Measurements from ENCODE around the gene THSD4.

DNA sequence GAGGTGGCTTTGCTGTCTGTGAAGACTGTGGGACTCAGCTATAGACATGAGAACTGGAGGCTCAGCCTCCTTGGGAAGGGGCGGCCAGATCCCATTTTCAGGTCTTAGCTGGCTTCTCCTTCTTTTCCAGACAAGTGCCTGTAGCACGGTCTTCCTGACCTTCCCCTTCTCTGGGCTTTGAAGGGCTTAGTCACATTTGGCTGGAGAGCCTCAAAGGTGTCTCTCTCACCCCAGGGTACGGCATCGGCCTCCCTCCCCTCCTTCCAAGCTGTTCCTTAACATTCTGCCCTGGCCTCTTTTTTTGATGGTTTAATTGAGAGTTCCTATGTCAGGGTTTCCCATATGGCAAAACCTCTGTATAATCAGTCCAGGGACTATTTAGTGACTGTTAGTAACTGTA lies 242.7 kb downstream of the THSD4 start:
- TF ChIP-seq POLR2AphosphoS5 (IDR thresholded peaks at IDR 0.05), result no peak
- no peak for TF ChIP-seq CTCF (IDR thresholded peaks at IDR 0.05)
- TF ChIP-seq POLR2A (IDR thresholded peaks at IDR 0.05), result no peak

Measured in sigmoid colon (tissue), 4 donors.